GM12864 (cell line): ENCODE data around the gene ROBO4.

Source experiments
- DNase-seq: peaks from one replicate; pipeline ENCODE4 v3.0.0-alpha.2; 2011; ENCODE audit warnings: low read depth
- H3K4me3 ChIP-seq: 2 replicates; pipeline ENCODE4 v1.5.1; 2011; ENCODE audit warnings: mild to moderate bottlenecking, low read depth, low read length, control low read depth
- TF ChIP-seq, protein P1 (sequence below): IDR thresholded peaks from 2 replicates; pipeline ENCODE4 v1.5.1; 2011; ENCODE audit warnings: low read depth, mild to moderate bottlenecking, moderate library complexity, low read length, control low read depth, inconsistent platforms; ENCODE audit errors: missing control alignments

Gene ROBO4

DNA sequence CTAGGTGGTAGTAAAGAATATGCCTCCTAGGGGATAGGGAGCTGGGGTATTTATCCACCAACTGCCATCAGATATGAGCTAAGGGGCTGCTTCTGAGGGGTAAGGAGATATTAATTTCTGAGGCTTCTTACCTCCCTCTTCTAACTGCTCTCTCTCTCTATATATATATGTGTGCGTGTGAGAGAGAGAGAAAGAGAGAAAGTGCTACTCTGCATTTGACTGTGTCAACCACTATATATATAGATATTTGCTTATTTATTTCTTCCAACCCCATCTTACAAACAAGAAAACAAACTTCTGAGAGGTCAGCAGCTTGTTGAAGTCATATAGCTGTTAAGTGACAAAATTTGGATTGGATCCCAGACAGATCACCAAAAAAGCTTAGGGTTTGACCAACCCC lies 44.0 kb upstream of the ROBO4 start:
- DNase-seq: no peak
- H3K4me3 ChIP-seq: no peak overlapping the region
- TF ChIP-seq, protein P1, sequence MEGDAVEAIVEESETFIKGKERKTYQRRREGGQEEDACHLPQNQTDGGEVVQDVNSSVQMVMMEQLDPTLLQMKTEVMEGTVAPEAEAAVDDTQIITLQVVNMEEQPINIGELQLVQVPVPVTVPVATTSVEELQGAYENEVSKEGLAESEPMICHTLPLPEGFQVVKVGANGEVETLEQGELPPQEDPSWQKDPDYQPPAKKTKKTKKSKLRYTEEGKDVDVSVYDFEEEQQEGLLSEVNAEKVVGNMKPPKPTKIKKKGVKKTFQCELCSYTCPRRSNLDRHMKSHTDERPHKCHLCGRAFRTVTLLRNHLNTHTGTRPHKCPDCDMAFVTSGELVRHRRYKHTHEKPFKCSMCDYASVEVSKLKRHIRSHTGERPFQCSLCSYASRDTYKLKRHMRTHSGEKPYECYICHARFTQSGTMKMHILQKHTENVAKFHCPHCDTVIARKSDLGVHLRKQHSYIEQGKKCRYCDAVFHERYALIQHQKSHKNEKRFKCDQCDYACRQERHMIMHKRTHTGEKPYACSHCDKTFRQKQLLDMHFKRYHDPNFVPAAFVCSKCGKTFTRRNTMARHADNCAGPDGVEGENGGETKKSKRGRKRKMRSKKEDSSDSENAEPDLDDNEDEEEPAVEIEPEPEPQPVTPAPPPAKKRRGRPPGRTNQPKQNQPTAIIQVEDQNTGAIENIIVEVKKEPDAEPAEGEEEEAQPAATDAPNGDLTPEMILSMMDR: no peak

DNA sequence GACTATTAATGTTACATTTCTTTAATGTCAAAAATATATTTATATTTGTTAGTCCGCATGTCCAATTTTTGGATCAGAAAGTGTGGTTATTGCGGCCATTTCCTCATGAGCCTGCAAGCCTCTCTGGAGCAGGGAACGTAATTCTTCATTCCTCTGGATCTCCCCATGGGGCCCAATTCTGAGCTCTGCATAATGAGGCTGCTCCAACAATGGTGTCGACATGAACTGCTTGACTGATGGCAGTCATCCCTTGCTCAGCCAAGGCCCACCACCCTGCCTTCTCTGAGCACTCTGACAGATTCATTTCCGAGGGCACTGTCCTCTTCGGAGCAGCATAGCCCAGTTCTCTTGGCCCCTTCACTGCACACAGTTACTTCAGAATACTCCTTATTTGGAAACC lies 41.3 kb upstream of the ROBO4 start:
- H3K4me3 ChIP-seq: no peak overlapping the region
- no peak for DNase-seq
- TF ChIP-seq, protein P1: no peak

DNA sequence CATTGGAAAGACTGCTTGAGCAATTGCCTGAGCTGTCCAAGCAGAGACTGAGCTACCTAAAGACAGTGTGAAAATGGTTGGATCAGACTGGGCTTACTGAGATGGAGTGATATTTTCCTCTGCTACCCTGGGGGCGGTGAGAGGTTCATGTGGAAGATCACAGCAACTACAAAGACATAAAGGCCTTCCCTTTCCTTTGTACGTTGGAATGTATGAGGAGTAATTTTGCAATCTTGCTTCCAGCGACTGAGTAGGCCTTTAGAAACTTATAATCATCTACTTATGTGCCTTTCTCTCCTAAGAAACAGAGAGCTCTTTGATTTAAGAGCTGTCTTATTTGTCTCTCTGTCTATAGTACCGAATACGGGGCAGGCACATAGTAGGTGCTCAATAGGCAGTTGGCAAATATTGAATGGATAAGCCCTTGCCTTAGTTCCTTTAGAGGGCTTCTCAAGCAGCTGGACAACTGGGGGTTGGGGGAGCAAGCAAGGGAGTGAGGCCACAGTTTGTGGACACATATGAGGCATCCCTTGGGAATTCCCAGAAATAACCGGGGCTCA lies 40.6 kb upstream of the ROBO4 start:
- no peak for DNase-seq
- no peak overlapping the region for H3K4me3 ChIP-seq
- TF ChIP-seq, protein P1: no peak

DNA sequence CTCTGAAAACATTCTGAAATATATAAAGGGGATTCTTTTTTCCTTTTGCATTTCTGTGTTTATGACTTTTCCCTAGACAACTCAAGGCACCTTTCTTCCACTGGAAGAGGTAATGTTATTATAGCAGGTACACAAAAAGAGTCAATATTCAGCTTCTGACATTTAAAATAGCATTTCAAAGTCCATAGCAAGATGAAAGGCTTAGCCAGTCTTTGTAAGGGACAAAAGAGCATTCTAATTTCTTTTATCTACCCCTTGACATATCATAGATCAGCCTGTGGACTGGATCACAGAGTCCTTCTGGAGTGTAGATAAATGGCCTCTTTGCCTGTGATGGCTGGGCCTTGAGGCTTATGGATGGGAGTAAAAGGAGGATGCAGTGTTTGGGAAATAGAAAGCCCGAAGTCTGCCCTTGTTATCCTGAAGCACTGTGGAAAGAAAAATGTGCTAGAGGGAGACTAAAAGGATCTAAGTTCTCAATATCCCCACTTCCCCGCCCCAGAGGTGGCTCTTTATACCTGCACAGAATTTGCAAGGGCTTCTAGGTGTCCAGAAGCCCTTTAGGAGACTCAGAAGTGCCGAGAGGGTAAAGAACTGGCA lies 39.8 kb upstream of the ROBO4 start:
- no peak for DNase-seq
- H3K4me3 ChIP-seq: no peak overlapping the region
- TF ChIP-seq, protein P1: no peak

DNA sequence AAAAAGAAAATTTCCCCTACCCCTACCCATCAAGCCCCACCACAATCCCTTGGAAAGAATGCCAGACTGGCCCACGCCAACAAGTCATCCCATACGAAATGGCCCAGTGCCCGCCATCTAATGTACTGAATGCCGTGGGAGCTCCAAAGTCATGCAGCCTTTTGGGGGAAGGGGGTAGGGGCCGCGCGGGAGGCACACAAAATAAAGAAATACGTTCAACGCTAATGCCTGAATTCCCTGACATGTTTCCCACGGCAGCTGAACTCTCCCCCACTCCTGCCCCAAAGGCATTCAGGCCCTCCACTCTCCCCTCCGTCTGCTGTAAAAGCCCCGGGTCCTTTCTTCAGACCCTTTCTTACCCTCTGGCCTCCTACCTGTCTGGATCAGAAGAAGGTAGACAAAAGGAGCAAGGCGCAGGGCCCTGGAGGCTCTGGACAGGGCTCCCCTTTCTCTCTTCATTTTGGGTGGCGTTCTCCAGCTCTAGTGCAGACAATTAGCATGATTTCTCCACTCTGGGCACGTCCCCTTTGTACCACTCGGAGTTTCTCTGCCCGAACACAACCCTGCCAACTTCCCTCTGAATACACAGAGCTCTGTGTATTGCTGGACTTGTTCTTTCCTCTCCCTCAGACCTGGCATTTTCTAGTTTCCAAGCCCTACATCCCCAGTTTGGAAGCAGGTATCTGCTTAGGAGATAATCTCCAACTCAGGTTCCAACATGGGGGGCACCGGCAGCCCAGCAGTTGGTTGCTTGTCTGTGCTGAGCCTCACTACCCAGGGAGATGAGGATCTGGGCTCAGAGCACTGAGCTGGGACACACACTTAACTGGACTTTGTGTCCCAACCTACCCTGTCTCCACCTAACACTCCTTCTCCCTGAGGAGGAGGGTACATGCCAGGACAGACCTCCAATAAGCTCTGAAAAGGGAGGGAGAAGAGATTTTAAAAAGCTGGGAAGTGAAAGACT lies 38.2 kb upstream of the ROBO4 start, which contains the start of gene HEPACAM:
HEPACAM (minus strand) TSS at position 500 of the 967 bp plus-strand sequence; CDS start at position 459, 41 bp downstream.
- no peak for DNase-seq
- no peak within 1 kb of the TSS for H3K4me3 ChIP-seq
- TF ChIP-seq, protein P1: no peak

DNA sequence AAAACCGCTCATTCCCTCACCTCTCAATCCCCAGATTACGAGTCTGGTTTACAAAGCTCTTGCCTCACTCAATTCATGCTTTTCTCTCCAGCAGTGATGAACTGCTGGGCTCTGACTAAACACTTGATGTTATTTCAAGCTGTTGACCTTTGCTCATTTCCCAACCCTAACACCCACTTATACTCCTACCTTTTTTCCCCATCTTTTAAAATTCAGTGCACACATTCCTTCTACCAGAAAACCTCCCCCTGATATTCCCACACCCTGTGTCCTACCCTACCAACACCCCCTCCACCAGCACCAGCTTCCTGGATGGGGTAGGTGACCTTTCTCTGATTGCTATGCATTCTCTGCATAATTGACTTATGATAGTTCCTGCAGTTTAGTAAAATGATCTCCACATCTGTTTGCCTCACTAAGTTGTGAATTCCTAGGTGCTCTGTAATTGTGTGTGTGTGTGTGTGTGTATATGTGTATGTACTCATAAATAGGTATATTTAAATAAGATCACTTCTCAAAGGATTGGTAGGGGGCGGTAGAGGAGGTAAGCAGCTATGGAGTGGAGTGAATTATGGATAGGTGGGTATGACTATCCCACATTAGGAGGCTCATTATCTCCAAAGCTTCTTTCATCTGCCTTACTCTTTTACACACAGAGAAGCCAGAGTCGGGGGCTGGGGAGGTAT lies 37.3 kb upstream of the ROBO4 start:
- DNase-seq: no peak
- no peak overlapping the region for H3K4me3 ChIP-seq
- TF ChIP-seq, protein P1: peak; percentile 3
